ENCODE measurements around the gene RAVER2. TPM values are rescaled to one million over a fixed set of nuclear protein-coding genes. Genes with fewer than 3 reads are reported as not detected.

The RAVER2 gene
- polyA plus RNA-seq, 2 of the 4 experiments (the other 2 are of a cell fraction), result 6.2 to 17.2 TPM

DNA sequence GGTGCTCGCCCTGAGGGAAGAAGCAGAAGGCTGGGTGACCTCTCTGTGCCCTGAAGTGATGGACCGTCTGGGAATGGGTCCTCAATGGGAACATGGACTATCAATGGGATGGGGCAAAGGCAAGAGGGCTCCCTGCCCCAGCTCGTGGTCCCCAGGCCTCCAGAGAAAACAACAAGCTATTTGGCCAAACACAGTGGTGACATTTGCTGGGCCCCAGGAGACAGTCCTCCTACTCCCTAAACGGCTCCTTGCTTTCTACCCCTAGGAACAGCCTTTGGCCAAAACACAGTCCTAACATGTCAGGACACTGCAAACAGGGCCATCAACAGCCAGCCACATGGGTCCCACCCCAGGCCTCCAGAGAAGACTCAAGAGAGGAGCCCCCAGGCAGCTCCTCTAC lies 102.8 kb downstream of the RAVER2 start:
- WGBS (ENCODE audit: missing lambda C conversion rate), result 94% methylated on average over 4 of the region's 4 CpGs

DNA sequence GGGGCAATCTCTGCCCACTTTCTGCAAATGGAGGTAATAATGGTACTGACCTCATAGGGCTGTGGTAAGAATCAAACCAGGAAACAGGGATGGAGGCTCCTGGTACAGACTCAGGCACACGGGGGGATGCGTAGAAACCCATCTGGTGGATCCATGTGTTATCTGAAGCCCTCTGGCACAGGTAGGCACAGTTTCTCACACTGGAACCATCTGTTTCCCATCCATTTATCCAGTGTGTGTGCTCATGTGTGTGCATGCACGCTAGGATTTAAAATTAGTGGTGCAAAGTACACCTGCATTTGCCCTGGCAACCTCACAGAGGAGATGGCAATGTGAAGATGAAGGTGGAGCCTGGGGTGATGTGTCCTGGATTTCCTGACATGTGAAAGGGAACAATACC lies 103.3 kb downstream of the RAVER2 start:
- H3K4me1 ChIP-seq, result peaks cover 1% of the 10 kb centered on the region; the same call in 1 of the 3 replicates
- no peaks in the 10 kb centered on the region for H3K9me3 ChIP-seq
- ChIA-PET POLR2A (no interaction called here), CTCF (no interaction called here)
- no peak overlapping the region for H3K4me2 ChIP-seq
- no peak for FAIRE-seq
- ATAC-seq, result no peak
- no peak overlapping the region for H3K4me3 ChIP-seq
- DNase-seq (ENCODE audit: low read depth in 1 of 2, low spot score in 1 of 2), result no peak
- H3K27ac ChIP-seq, result no peak overlapping the region
- TF ChIP-seq CHD4 (IDR thresholded peaks at IDR 0.05; ENCODE audit: borderline replicate concordance) (no peak), NFE2L2 (conservative IDR thresholded peaks at IDR 0.05; ENCODE audit: low read length) (no peak), NPAS2 (CRISPR knock-in tag; IDR thresholded peaks at IDR 0.05; ENCODE audit: borderline replicate concordance) (no peak), MAFK (IDR thresholded peaks at IDR 0.05; ENCODE audit: partially characterized antibody) (no peak), CEBPB (IDR thresholded peaks at IDR 0.05) (no peak), KDM5A (IDR thresholded peaks at IDR 0.05) (no peak), ZSCAN20 (CRISPR knock-in tag; IDR thresholded peaks at IDR 0.05) (no peak), TP53 (CRISPR knock-in tag; IDR thresholded peaks at IDR 0.05) (no peak), HOXB13 (CRISPR knock-in tag; IDR thresholded peaks at IDR 0.05; ENCODE audit: low read depth) (no peak), MYC (IDR thresholded peaks at IDR 0.05; ENCODE audit: borderline replicate concordance, low read length) (no peak), ESRRA (IDR thresholded peaks at IDR 0.05; ENCODE audit: borderline replicate concordance, low read length) (no peak), RNF2 (IDR thresholded peaks at IDR 0.05; ENCODE audit: borderline replicate concordance, low read depth) (no peak), GATA3 (IDR thresholded peaks at IDR 0.05; ENCODE audit: borderline replicate concordance) (no peak), HOXA7 (CRISPR knock-in tag; IDR thresholded peaks at IDR 0.05) (no peak)
- TF ChIP-seq, protein P1, sequence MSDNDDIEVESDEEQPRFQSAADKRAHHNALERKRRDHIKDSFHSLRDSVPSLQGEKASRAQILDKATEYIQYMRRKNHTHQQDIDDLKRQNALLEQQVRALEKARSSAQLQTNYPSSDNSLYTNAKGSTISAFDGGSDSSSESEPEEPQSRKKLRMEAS (IDR thresholded peaks at IDR 0.05), result no peak
- TF ChIP-seq, protein P2, sequence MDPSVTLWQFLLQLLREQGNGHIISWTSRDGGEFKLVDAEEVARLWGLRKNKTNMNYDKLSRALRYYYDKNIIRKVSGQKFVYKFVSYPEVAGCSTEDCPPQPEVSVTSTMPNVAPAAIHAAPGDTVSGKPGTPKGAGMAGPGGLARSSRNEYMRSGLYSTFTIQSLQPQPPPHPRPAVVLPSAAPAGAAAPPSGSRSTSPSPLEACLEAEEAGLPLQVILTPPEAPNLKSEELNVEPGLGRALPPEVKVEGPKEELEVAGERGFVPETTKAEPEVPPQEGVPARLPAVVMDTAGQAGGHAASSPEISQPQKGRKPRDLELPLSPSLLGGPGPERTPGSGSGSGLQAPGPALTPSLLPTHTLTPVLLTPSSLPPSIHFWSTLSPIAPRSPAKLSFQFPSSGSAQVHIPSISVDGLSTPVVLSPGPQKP (IDR thresholded peaks at IDR 0.05; ENCODE audit: low read depth, low read length), result no peak
- TF ChIP-seq, protein P3, sequence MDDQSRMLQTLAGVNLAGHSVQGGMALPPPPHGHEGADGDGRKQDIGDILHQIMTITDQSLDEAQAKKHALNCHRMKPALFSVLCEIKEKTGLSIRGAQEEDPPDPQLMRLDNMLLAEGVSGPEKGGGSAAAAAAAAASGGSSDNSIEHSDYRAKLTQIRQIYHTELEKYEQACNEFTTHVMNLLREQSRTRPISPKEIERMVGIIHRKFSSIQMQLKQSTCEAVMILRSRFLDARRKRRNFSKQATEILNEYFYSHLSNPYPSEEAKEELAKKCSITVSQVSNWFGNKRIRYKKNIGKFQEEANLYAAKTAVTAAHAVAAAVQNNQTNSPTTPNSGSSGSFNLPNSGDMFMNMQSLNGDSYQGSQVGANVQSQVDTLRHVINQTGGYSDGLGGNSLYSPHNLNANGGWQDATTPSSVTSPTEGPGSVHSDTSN (IDR thresholded peaks at IDR 0.05), result no peak
- WGBS (ENCODE audit: missing lambda C conversion rate), result 89% methylated on average over 3 of the region's 3 CpGs

More for the DNA sequence above, 102.8 kb downstream of the RAVER2 start:
- TF ChIP-seq, protein P4, sequence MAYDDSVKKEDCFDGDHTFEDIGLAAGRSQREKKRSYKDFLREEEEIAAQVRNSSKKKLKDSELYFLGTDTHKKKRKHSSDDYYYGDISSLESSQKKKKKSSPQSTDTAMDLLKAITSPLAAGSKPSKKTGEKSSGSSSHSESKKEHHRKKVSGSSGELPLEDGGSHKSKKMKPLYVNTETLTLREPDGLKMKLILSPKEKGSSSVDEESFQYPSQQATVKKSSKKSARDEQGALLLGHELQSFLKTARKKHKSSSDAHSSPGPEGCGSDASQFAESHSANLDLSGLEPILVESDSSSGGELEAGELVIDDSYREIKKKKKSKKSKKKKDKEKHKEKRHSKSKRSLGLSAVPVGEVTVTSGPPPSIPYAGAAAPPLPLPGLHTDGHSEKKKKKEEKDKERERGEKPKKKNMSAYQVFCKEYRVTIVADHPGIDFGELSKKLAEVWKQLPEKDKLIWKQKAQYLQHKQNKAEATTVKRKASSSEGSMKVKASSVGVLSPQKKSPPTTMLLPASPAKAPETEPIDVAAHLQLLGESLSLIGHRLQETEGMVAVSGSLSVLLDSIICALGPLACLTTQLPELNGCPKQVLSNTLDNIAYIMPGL (CRISPR knock-in tag; IDR thresholded peaks at IDR 0.05; ENCODE audit: borderline replicate concordance), result no peak
- TF ChIP-seq CEBPB (IDR thresholded peaks at IDR 0.05) (no peak), GATA3 (IDR thresholded peaks at IDR 0.05; ENCODE audit: borderline replicate concordance) (no peak), HOXA7 (CRISPR knock-in tag; IDR thresholded peaks at IDR 0.05) (no peak), NFE2L2 (conservative IDR thresholded peaks at IDR 0.05; ENCODE audit: low read length) (no peak), CBX2 (IDR thresholded peaks at IDR 0.05; ENCODE audit: borderline replicate concordance, low read depth) (no peak), JUN (IDR thresholded peaks at IDR 0.05) (no peak), SREBF2 (IDR thresholded peaks at IDR 0.05) (no peak), HOXB5 (CRISPR knock-in tag; IDR thresholded peaks at IDR 0.05) (no peak), CHD4 (IDR thresholded peaks at IDR 0.05; ENCODE audit: borderline replicate concordance) (no peak), HDAC2 (IDR thresholded peaks at IDR 0.05) (no peak), ZSCAN20 (CRISPR knock-in tag; IDR thresholded peaks at IDR 0.05) (no peak)
- TF ChIP-seq, protein P5, sequence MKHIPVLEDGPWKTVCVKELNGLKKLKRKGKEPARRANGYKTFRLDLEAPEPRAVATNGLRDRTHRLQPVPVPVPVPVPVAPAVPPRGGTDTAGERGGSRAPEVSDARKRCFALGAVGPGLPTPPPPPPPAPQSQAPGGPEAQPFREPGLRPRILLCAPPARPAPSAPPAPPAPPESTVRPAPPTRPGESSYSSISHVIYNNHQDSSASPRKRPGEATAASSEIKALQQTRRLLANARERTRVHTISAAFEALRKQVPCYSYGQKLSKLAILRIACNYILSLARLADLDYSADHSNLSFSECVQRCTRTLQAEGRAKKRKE (CRISPR knock-in tag; IDR thresholded peaks at IDR 0.05; ENCODE audit: low read depth), result no peak
- TF ChIP-seq, protein P6, sequence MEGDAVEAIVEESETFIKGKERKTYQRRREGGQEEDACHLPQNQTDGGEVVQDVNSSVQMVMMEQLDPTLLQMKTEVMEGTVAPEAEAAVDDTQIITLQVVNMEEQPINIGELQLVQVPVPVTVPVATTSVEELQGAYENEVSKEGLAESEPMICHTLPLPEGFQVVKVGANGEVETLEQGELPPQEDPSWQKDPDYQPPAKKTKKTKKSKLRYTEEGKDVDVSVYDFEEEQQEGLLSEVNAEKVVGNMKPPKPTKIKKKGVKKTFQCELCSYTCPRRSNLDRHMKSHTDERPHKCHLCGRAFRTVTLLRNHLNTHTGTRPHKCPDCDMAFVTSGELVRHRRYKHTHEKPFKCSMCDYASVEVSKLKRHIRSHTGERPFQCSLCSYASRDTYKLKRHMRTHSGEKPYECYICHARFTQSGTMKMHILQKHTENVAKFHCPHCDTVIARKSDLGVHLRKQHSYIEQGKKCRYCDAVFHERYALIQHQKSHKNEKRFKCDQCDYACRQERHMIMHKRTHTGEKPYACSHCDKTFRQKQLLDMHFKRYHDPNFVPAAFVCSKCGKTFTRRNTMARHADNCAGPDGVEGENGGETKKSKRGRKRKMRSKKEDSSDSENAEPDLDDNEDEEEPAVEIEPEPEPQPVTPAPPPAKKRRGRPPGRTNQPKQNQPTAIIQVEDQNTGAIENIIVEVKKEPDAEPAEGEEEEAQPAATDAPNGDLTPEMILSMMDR (IDR thresholded peaks at IDR 0.05), result no peak
- ChIA-PET CTCF (no interaction called here), POLR2A (no interaction called here)
- no peak for ATAC-seq
- Histone ChIP-seq H3K4me1 (peaks cover 6% of the 10 kb centered on the region), H3K27ac (no peak overlapping the region), H3K4me3 (no peak overlapping the region), H3K9me3 (no peaks in the 10 kb centered on the region), H3K4me2 (no peak overlapping the region)
- FAIRE-seq, result no peak
- DNase-seq (ENCODE audit: low read depth in 1 of 2, low spot score in 1 of 2), result no peak

All from A549 (cell line).